A673 (cell line): Measurements from ENCODE around the gene TUBG1. TPM values are rescaled to one million over a fixed set of nuclear protein-coding genes. Genes with fewer than 3 reads are reported as not detected.

Experiments
- BruUV-seq: library from RNA; stranded (reverse); fragments of 400-500 nt; replicated peaks from 2 replicates; lab custom pipeline; 2021; lab: Mats Ljungman, UMichigan
- CTCF ChIA-PET: fragments of 300-600 bp; sonication (Branson Sonifier 250); formaldehyde crosslinking; loops from one replicate; lab custom pipeline; 2022; ENCODE audit warnings: antibody characterized with exemption; lab: Charles Lee
- POLR2A ChIA-PET: fragments of 300-600 bp; sonication (Branson Sonifier 250); formaldehyde crosslinking; loops from one replicate; lab custom pipeline; 2022; ENCODE audit warnings: antibody characterized with exemption; ENCODE audit not compliant: low non-redundant PET; lab: Charles Lee
- DNase-seq: peaks from one replicate; pipeline ENCODE4 v3.0.0-alpha.2; 2015; ENCODE audit warnings: low spot score
- H3K27ac ChIP-seq: fragments of 200-600 bp; sonication (generic); 2 replicates; pipeline ENCODE4 v1.5.1; 2016; ENCODE audit warnings: mixed run types, low read depth, mild to moderate bottlenecking, mixed read lengths, antibody characterized with exemption, low read length; ENCODE audit not compliant: poor library complexity, severe bottlenecking
- H3K27me3 ChIP-seq: fragments of 200-600 bp; sonication (generic); replicated peaks from 2 replicates; pipeline ENCODE4 v1.6.1; 2017; ENCODE audit warnings: mixed run types, low read depth, mild to moderate bottlenecking, mixed read lengths, antibody characterized with exemption, low read length; ENCODE audit not compliant: insufficient read depth, poor library complexity
- H3K36me3 ChIP-seq: fragments of 200-600 bp; sonication (generic); 2 replicates; pipeline ENCODE4 v1.6.1; 2016; ENCODE audit warnings: mixed run types, mild to moderate bottlenecking, mixed read lengths, antibody characterized with exemption, low read length; ENCODE audit not compliant: insufficient read depth, poor library complexity, severe bottlenecking
- H3K4me1 ChIP-seq: fragments of 200-600 bp; sonication (generic); 2 replicates; pipeline ENCODE4 v1.6.1; 2017; ENCODE audit warnings: mixed run types, mild to moderate bottlenecking, mixed read lengths, antibody characterized with exemption, low read length; ENCODE audit not compliant: insufficient read depth, poor library complexity, severe bottlenecking
- H3K4me3 ChIP-seq: fragments of 200-600 bp; sonication (generic); 2 replicates; pipeline ENCODE4 v1.5.1; 2016; ENCODE audit warnings: low read depth, mixed run types, mild to moderate bottlenecking, mixed read lengths, low read length; ENCODE audit not compliant: poor library complexity, severe bottlenecking
- H3K9me3 ChIP-seq: fragments of 200-600 bp; sonication (generic); 2 replicates; pipeline ENCODE4 v1.6.1; 2016; ENCODE audit warnings: mixed run types, low read depth, mild to moderate bottlenecking, mixed read lengths, antibody characterized with exemption, low read length; ENCODE audit not compliant: poor library complexity, severe bottlenecking
- CTCF ChIP-seq: fragments of 300-800, 200-600 bp; sonication (generic); conservative IDR thresholded peaks from 2 replicates; pipeline ENCODE4 v1.5.1; 2017; ENCODE audit warnings: low read depth, mild to moderate bottlenecking, antibody characterized with exemption, low read length, moderate library complexity, mixed read lengths
- EZH2 ChIP-seq: fragments of 200-600 bp; sonication (generic); IDR thresholded peaks from 2 replicates; pipeline ENCODE4 v1.6.1; 2017; ENCODE audit warnings: borderline replicate concordance, low read depth, mild to moderate bottlenecking, mixed read lengths, antibody characterized with exemption, low read length; ENCODE audit not compliant: poor library complexity, severe bottlenecking
- intact Hi-C: fragments of 100-400 bp; cut with micrococcal nuclease; formaldehyde crosslinking; loops from one replicate; pipeline ENCODE4 v1.10.0; 2022; ENCODE audit not compliant: unreplicated experiment
- total RNA-seq: library from RNA; stranded (reverse); gene quantifications from 2 replicates; pipeline ENCODE4 v1.2.3, GENCODE V29; 2021

The TUBG1 gene
- total RNA-seq, 1 experiment from 2014 or later: 87.4 TPM

GRCh38 chr17:42577140-42577531 lies 32.3 kb upstream of the TUBG1 start:
- no peak for DNase-seq
- BruUV-seq: no TSS peak
- intact Hi-C loops: loop anchor here (5.0 kb wide), 2 partner anchors 100 to 185 kb away; partner anchors contain the start of genes PLEKHH3 and RAMP2
- no peak for TF ChIP-seq EZH2
- TF ChIP-seq CTCF: no peak
- H3K4me3 ChIP-seq: peak overlapping the region; percentile 88
- ChIA-PET CTCF (no interaction called here), POLR2A (no interaction called here)
- peaks cover 22% of the 10 kb centered on the region for H3K36me3 ChIP-seq
- no peaks in the 10 kb centered on the region for H3K27me3 ChIP-seq
- H3K9me3 ChIP-seq: no peaks in the 10 kb centered on the region
- peak overlapping the region; percentile 85 for H3K27ac ChIP-seq
- H3K4me1 ChIP-seq: peaks cover 5% of the 10 kb centered on the region

- H3K36me3 ChIP-seq: peaks cover 17% of the 10 kb centered on the region
- TSS peak; percentile 80 for BruUV-seq
These were observed 31.8 kb upstream of the TUBG1 start, which contains the start of gene PSMC3IP for GRCh38 chr17:42577532-42578281. PSMC3IP (minus strand) TSS chr17:42577729; CDS start chr17:42577686, 43 bp downstream.

More at GRCh38 chr17:42577532-42578281, 31.8 kb upstream of the TUBG1 start, which contains the start of gene PSMC3IP:
- intact Hi-C loops: loop anchor here (5.0 kb wide), 2 partner anchors 100 to 185 kb away; partner anchors contain the start of genes PLEKHH3 and RAMP2
- H3K27me3 ChIP-seq: no peaks in the 10 kb centered on the region
- TF ChIP-seq CTCF (peak; percentile 48), EZH2 (no peak)
- no peaks in the 10 kb centered on the region for H3K9me3 ChIP-seq
- H3K27ac ChIP-seq: peak within 1 kb of the TSS; percentile 85
- H3K4me1 ChIP-seq: peaks cover 5% of the 10 kb centered on the region
- peak; percentile 91 for DNase-seq
- ChIA-PET CTCF (interaction anchor here (0.6 to 2.5 kb wide), 6 partner anchors 10 to 186 kb away, joined by 3 to 15 read pairs (median 7); partner anchors contain the start of genes CNTNAP1 and TUBG2), POLR2A (interaction anchor here (0.6 kb wide), 1 partner anchor 247 kb away, joined by 3 read pairs; no protein-coding TSS in a partner anchor)
- H3K4me3 ChIP-seq: peak within 1 kb of the TSS; percentile 88
